Suprapubic skin (tissue), 4 donors: Measurements from ENCODE around the gene SNRNP40. TPM values are rescaled to one million over a fixed set of nuclear protein-coding genes. Genes with fewer than 3 reads are reported as not detected.
"Not testable (repeated sequence)": the region's sequence is repeated elsewhere in the genome, so short reads cannot be mapped to it uniquely, and the experiment has no call there.

ENCODE experiments used
- DNase-seq, 2 donors: peaks; one replicate each; pipeline ENCODE4 v3.0.0-alpha.2; 2019; ENCODE audit warnings: low spot score in 2 of 2
- H3K27ac ChIP-seq: fragments of 200-600 bp; sonication (generic); one replicate; pipeline ENCODE4 v1.5.1; 2019
- H3K27me3 ChIP-seq: fragments of 200-600 bp; sonication (generic); one replicate; pipeline ENCODE4 v1.5.1; 2019
- H3K36me3 ChIP-seq: fragments of 200-600 bp; sonication (generic); one replicate; pipeline ENCODE4 v1.5.1; 2019
- H3K4me1 ChIP-seq: fragments of 200-600 bp; sonication (generic); one replicate; pipeline ENCODE4 v1.5.1; 2019
- H3K4me3 ChIP-seq: fragments of 200-600 bp; sonication (generic); one replicate; pipeline ENCODE4 v1.5.1; 2019; ENCODE audit warnings: mild to moderate bottlenecking
- H3K9me3 ChIP-seq: fragments of 200-600 bp; sonication (generic); one replicate; pipeline ENCODE4 v1.5.1; 2019
- EP300 ChIP-seq: sonication (generic); formaldehyde crosslinking; IDR thresholded peaks from one replicate; pipeline ENCODE4 v1.6.1; 2017; ENCODE audit warnings: antibody characterized with exemption
- POLR2A ChIP-seq, 2 donors: fragments of 450-650 bp; IDR thresholded peaks; one replicate each; pipeline ENCODE4 v1.6.1; 2017; ENCODE audit warnings: antibody characterized with exemption in 2 of 2, mild to moderate bottlenecking in 2 of 2, moderate library complexity in 2 of 2
- POLR2AphosphoS5 ChIP-seq, 3 donors: sonication (generic); formaldehyde crosslinking; IDR thresholded peaks; one replicate each; pipeline ENCODE4 v1.6.1; 2017; ENCODE audit warnings: antibody characterized with exemption in 3 of 3
- WGBS: methylation state at CpG from one replicate; pipeline ENCODE4 v1.1.5; 2018; 5-methylcytosine and 5-hydroxymethylcytosine counted together
- total RNA-seq, 4 donors: library from RNA; depleted of rRNA; stranded (reverse); fragments of >200 nt; gene quantifications; one replicate each; pipeline ENCODE4 v1.1.0, GENCODE V29; 2016
- TF ChIP-seq, protein P1 (sequence below), 2 donors: fragments of 200-600 bp in 1 of 2; fragments of 450-650 bp in 1 of 2; sonication (generic) in 1 of 2; IDR thresholded peaks; one replicate each; pipeline ENCODE4 v1.5.1; 2016 to 2019; ENCODE audit warnings: antibody characterized with exemption in 2 of 2, mild to moderate bottlenecking in 1 of 2, moderate library complexity in 1 of 2

The SNRNP40 gene
- total RNA-seq, 4 donors from 2014 or later, result 39.3 to 70.3 (median 56.0) TPM

DNA sequence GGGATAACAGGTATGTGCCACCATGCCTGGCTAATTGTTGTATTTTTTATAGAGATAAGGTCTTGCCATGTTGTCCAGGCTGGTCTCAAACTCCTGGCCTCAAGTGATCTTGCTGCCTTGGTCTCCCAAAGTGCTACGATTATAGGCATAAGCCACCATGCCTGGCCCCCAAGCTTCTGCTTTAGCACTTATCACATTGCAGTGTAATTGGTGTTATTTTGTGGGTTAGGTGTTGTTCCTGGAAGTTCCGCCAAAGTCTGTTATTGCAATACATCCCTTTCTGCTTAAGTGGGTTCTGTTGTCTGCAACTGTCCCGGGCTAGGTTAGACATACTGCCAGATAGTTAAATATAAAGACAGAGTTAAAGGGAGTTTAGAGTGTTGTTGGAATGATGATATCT, 3.6 kb upstream of the SNRNP40 start:
- Histone ChIP-seq H3K9me3 (no peaks in the 10 kb centered on the region), H3K4me3 (no peak overlapping the region), H3K27ac (no peak overlapping the region), H3K27me3 (no peaks in the 10 kb centered on the region), H3K36me3 (no peaks in the 10 kb centered on the region), H3K4me1 (peaks cover 36% of the 10 kb centered on the region)
- no peak for DNase-seq
- WGBS, result 76% methylated on average over 3 of the region's 3 CpGs
- TF ChIP-seq POLR2A (IDR thresholded peaks at IDR 0.05), result no peak
- TF ChIP-seq, protein P1, sequence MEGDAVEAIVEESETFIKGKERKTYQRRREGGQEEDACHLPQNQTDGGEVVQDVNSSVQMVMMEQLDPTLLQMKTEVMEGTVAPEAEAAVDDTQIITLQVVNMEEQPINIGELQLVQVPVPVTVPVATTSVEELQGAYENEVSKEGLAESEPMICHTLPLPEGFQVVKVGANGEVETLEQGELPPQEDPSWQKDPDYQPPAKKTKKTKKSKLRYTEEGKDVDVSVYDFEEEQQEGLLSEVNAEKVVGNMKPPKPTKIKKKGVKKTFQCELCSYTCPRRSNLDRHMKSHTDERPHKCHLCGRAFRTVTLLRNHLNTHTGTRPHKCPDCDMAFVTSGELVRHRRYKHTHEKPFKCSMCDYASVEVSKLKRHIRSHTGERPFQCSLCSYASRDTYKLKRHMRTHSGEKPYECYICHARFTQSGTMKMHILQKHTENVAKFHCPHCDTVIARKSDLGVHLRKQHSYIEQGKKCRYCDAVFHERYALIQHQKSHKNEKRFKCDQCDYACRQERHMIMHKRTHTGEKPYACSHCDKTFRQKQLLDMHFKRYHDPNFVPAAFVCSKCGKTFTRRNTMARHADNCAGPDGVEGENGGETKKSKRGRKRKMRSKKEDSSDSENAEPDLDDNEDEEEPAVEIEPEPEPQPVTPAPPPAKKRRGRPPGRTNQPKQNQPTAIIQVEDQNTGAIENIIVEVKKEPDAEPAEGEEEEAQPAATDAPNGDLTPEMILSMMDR (IDR thresholded peaks at IDR 0.05), result no peak
- no peak for TF ChIP-seq EP300
- no peak for TF ChIP-seq POLR2AphosphoS5 (IDR thresholded peaks at IDR 0.05)

DNA sequence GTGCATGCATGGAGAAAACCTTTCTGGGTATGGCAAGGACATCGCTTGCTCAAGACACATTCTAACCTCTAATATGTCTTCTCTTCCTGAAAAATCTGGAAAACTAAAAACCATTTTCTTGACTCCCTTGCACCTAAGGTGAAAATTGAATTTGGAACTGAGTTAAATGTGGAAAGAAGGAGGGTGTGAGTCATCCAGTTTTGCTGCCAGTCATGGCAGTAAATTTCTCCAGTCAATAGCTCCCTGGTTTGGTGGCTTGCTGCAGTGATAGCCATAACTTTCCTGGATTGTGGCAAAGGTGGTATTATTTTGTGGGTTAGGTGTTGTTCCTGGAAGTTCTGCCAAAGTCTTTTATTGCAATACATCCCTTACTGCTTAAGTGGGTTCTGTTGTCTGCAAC, 2.8 kb upstream of the SNRNP40 start:
- no peak for DNase-seq
- Histone ChIP-seq H3K27me3 (no peaks in the 10 kb centered on the region), H3K4me3 (no peak overlapping the region), H3K36me3 (no peaks in the 10 kb centered on the region), H3K9me3 (no peaks in the 10 kb centered on the region), H3K27ac (no peak overlapping the region), H3K4me1 (peaks cover 39% of the 10 kb centered on the region)
- WGBS, result 89% methylated on average over 1 of the region's 1 CpG
- TF ChIP-seq POLR2AphosphoS5 (IDR thresholded peaks at IDR 0.05) (no peak), EP300 (no peak), POLR2A (IDR thresholded peaks at IDR 0.05) (no peak)
- TF ChIP-seq, protein P1 (IDR thresholded peaks at IDR 0.05), result no peak

DNA sequence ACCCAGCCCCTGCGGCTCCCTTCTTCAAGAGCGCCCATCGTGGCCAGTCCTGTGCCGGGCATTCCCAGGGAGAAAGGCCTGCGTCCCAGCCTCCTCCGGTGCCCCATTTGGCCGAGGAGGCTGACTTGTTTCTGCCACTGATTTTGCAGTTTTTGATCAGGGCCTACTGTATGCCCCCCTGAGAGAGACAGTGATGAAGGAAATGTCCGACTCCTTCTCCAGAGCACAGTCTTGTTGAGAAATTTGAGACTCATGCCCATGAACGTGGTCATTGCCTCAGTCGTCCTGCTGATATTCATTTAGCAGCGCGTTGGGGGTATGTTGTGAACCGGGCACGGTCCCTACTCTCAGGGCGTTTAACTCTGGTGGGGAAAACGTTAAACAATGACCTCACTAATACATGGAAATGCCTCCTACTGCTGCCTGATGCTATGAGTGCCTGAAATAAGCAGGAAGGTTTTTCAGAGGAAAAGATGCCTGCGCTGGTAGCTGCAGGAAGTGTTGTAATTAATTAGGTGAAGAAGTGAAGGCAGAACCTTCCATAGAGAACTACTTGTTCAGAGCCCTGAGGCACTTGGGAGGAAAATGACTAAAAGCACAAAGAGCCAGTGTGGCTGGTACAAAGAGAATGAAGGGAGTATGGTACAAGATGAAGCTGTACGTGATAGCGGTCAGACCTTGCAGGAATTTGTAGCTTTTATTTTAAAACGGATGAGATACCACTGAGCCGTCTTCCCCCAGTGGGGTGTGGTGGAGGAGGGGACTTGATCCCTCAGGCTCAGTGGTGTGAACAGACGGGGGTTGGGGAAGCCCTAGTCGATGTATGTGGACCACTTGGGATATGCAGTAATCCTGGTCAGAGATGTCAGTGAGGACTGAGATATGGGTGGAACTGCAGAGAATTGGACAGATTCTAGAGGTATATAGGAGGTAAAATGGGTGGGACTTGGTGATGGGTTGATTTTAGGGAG, 974 bp upstream of the SNRNP40 start:
- H3K4me3 ChIP-seq, result peak overlapping the region; percentile 97
- H3K4me1 ChIP-seq, result peaks cover 39% of the 10 kb centered on the region
- no peaks in the 10 kb centered on the region for H3K9me3 ChIP-seq
- peaks cover 16% of the 10 kb centered on the region for H3K36me3 ChIP-seq
- no peaks in the 10 kb centered on the region for H3K27me3 ChIP-seq
- TF ChIP-seq, protein P1 (IDR thresholded peaks at IDR 0.05), result no peak
- TF ChIP-seq POLR2AphosphoS5 (IDR thresholded peaks at IDR 0.05), result no peak
- TF ChIP-seq EP300, result no peak
- TF ChIP-seq POLR2A (IDR thresholded peaks at IDR 0.05), result no peak
- no peak for DNase-seq
- WGBS, result 4% methylated on average over 13 of the region's 23 CpGs
- H3K27ac ChIP-seq, result peak overlapping the region; percentile 97

DNA sequence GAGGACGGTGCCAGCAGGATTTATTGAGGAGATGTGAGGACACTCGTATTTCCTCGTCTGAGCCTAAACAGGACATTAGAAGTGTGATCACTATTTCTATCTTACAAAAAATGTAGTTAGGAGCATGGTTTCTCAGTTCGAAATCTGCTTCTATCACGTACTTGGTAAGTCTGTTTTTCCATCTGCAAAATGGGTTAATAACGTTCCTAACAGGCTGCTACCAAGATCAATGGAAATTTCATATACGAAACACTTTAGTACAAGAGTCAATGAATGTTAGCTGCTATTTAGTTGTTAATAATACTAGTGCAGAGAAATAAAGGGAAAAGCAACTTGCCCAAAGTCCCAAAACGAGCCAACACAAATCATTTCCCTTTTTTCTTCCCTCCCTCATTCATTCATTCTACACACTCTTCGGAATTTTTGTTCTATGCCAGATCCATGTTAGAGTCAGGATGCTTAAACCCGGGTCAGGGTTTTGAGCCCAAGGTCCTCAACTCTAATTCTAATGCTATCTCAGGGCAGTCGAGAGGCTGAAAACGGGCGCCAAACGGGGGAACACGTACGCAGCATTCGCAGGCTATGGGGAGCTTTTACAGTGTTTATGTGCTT, 608 bp downstream of the SNRNP40 start:
- no peaks in the 10 kb centered on the region for H3K9me3 ChIP-seq
- H3K27me3 ChIP-seq, result no peaks in the 10 kb centered on the region
- H3K4me3 ChIP-seq, result peak overlapping the region; percentile 97
- DNase-seq, result no peak
- peaks cover 32% of the 10 kb centered on the region for H3K36me3 ChIP-seq
- peak overlapping the region; percentile 97 for H3K27ac ChIP-seq
- TF ChIP-seq EP300, result no peak
- TF ChIP-seq POLR2A (IDR thresholded peaks at IDR 0.05), result no peak
- TF ChIP-seq, protein P1 (IDR thresholded peaks at IDR 0.05), result no peak
- no peak for TF ChIP-seq POLR2AphosphoS5 (IDR thresholded peaks at IDR 0.05)
- WGBS, result 15% methylated on average over 17 of the region's 17 CpGs
- H3K4me1 ChIP-seq, result peaks cover 39% of the 10 kb centered on the region

DNA sequence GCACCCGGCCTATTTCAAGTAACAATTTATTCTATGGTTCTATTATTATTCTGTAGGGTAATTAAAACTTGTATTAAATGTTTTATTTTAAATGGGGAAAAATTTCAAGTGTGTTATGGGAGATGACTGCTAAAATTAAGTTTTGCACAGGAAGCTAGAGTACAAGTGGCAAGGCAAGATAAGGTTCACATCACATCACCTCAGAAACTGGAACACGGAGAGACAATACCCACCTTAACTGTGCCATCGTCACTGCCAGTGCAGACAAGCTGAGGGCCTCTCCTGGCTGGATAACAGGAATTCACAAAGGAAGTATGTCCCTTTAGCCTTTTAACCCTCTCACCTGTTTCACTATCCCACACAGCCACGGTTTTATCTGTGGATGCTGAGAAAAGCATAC, 7.6 kb downstream of the SNRNP40 start:
- H3K4me3 ChIP-seq, result no peak overlapping the region
- no peak overlapping the region for H3K27ac ChIP-seq
- no peaks in the 10 kb centered on the region for H3K4me1 ChIP-seq
- no peak for DNase-seq
- TF ChIP-seq EP300 (no peak), POLR2AphosphoS5 (IDR thresholded peaks at IDR 0.05) (no peak), POLR2A (IDR thresholded peaks at IDR 0.05) (no peak)
- TF ChIP-seq, protein P1 (IDR thresholded peaks at IDR 0.05), result no peak
- H3K36me3 ChIP-seq, result peaks cover 79% of the 10 kb centered on the region
- H3K27me3 ChIP-seq, result no peaks in the 10 kb centered on the region
- H3K9me3 ChIP-seq, result no peaks in the 10 kb centered on the region
- WGBS, result 78% methylated on average over 4 of the region's 4 CpGs

DNA sequence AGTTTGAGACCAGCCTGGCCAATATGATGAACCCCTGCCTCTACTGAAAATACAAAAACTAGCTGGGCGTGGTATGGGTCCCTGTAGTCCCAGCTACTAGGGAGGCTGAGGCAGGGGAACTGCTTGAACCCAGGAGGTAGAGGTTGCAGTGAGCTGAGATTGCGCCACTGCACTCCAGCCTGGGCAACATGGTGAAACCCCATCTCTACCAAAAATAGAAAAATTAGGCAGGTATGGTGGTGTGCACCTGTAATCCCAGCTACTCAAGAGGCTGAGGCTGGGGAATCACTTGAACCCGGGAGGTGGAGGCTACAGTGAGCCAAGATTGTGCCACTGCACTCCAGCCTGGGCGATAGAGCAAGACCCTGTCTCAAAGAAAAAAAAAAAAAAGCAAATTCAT, 8.8 kb downstream of the SNRNP40 start:
- H3K36me3 ChIP-seq, result peaks cover 77% of the 10 kb centered on the region

DNA sequence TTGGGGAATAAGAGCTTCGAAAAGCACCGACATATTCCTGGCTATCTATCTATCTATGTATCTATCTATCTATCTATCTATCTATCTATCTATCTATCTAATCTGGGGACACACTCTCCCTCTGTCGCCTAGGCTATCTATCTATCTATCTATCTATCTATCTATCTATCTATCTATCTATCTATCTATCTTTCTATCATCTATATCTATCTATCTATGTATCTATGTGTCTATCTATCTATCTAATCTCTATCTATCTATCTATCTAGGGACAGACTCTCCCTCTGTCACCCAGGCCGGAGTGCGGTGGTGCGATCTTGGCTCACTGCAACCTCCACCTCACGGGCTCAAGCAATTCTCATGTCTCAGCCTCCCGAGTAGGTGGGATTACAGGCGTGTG, 14.2 kb downstream of the SNRNP40 start:
- peaks cover 78% of the 10 kb centered on the region for H3K36me3 ChIP-seq
- not testable (repeated sequence) for H3K4me3 ChIP-seq, H3K27ac ChIP-seq, H3K4me1 ChIP-seq, H3K27me3 ChIP-seq, H3K9me3 ChIP-seq, DNase-seq
- WGBS, result 92% methylated on average over 9 of the region's 9 CpGs

More for the DNA sequence above, 8.8 kb downstream of the SNRNP40 start:
- not testable (repeated sequence) for H3K27me3 ChIP-seq, H3K4me1 ChIP-seq, H3K9me3 ChIP-seq, H3K4me3 ChIP-seq, DNase-seq, H3K27ac ChIP-seq
- 96% methylated on average over 4 of the region's 4 CpGs for WGBS
